NCI-H748 (cell line): ENCODE results near the gene CACNA1H.
"Not testable (repeated sequence)": the region's sequence is repeated elsewhere in the genome, so short reads cannot be mapped to it uniquely, and the experiment has no call there.

ENCODE experiments used
- DNase-seq: peaks from one replicate; lab custom pipeline; 2025; ENCODE audit not compliant: unreplicated experiment; lab: John Stamatoyannopoulos, UW

CACNA1H gene

GRCh38 chr16:1243363-1243762, 90.5 kb downstream of the CACNA1H start:
- not testable (repeated sequence) for DNase-seq

- not testable (repeated sequence) for DNase-seq
These were observed 91.3 kb downstream of the CACNA1H start for GRCh38 chr16:1243907-1244850.

GRCh38 chr16:1244881-1245280, 92.0 kb downstream of the CACNA1H start:
- no peak for DNase-seq

- DNase-seq = no peak
These were observed 92.6 kb downstream of the CACNA1H start for GRCh38 chr16:1245452-1246020.

GRCh38 chr16:1247903-1248537, 95.1 kb downstream of the CACNA1H start:
- not testable (repeated sequence) for DNase-seq

- DNase-seq = not testable (repeated sequence)
These were observed 96.3 kb downstream of the CACNA1H start for GRCh38 chr16:1249031-1249755.

- DNase-seq = not testable (repeated sequence)
These were observed 100.9 kb downstream of the CACNA1H start for GRCh38 chr16:1253701-1254364.

GRCh38 chr16:1254821-1255220, 101.9 kb downstream of the CACNA1H start:
- DNase-seq = not testable (repeated sequence)

- DNase-seq = not testable (repeated sequence)
These were observed 102.6 kb downstream of the CACNA1H start, which contains the start of gene TPSD1 for GRCh38 chr16:1255276-1256122. Gene TPSD1 (plus strand): TSS chr16:1256069. CDS start chr16:1256281, 212 bp downstream.

GRCh38 chr16:1256296-1256873, 103.5 kb downstream of the CACNA1H start:
- not testable (repeated sequence) for DNase-seq

GRCh38 chr16:1256874-1257322, 104.0 kb downstream of the CACNA1H start:
- no peak for DNase-seq

- peak; percentile 16 for DNase-seq
These were observed 104.8 kb downstream of the CACNA1H start for GRCh38 chr16:1257561-1258224.

- DNase-seq = peak; percentile 20
These were observed 105.3 kb downstream of the CACNA1H start for GRCh38 chr16:1258225-1258600.

- DNase-seq = peak; percentile 77
These were observed 106.2 kb downstream of the CACNA1H start for GRCh38 chr16:1258906-1259759.

GRCh38 chr16:1259760-1260068, 106.8 kb downstream of the CACNA1H start:
- DNase-seq = no peak

GRCh38 chr16:1260101-1260680, 107.3 kb downstream of the CACNA1H start:
- no peak for DNase-seq

- peak; percentile 19 for DNase-seq
These were observed 108.4 kb downstream of the CACNA1H start for GRCh38 chr16:1261131-1261892.
